NCI-H2196 (cell line): ENCODE measurements around the gene ABLIM2.
A peak's percentile ranks its signal among the peaks of the same experiment; 100 is the strongest.
"Not testable (repeated sequence)": the region's sequence is repeated elsewhere in the genome, so short reads cannot be mapped to it uniquely, and the experiment has no call there.

Source experiments
- DNase-seq: peaks from one replicate; lab custom pipeline; 2025; ENCODE audit not compliant: unreplicated experiment; lab: John Stamatoyannopoulos, UW

Gene ABLIM2

GRCh38 chr4:7947927-7948326, 210.7 kb downstream of the ABLIM2 start:
- no peak for DNase-seq

DNA sequence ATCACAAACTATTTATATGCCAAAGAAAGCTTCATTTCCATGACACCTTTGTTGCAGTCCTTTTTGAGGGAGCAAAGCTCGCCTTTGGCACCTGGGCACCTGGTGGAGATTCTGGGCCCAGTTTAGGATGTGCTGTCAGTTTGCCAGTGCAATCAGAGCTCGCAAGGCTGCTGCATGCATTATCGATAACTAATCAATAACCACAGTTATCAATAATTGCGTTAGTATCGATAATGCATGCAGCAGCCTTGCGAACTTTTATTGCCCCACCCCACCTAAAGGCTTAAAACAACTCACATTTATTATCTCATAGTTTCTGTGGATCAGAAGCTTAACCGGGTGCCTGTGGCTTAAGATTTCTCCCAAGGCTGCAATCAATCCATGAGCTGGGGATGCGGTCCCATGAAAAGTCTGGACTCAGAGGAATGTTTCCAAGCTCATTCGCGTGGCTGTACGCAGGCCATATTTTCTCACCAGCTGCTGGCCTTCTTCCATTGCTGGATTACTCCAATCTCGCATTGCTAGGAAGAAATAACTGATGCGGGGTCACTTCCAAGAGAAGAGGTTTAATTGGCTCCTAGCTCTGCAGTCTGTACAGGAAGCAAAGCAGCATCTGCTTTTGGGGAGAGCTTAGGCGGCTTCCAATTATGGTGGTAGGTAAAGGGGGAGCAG, 212.8 kb downstream of the ABLIM2 start:
- DNase-seq = no peak

DNA sequence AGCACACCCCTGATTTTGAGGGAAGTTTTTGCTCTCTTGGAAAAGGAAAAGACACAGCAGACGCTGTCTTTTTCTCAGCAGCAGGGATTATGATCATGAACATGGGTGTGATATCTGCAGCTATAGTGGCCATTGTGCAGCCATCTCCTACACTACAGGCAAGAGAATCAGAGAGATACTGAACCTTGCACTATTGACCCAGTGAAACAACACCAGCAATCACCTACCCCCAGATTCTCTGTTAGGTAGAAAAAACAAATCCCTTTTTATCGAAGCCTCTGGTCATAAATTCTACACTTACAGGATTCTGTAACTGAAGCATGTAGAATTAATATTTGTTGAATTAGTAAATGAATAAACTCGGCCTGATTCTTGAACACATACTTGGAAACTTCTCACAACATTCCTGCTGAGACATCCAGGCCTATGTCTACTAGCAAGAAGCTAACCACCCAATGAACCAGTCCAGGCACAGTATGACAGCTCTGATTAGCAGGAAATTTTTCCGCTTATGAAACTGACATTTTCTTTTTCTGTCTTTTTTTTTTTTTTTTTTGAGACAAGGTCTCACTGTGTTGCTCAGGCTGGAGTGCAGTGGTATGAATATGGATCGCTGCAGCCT, 213.9 kb downstream of the ABLIM2 start:
- no peak for DNase-seq

DNA sequence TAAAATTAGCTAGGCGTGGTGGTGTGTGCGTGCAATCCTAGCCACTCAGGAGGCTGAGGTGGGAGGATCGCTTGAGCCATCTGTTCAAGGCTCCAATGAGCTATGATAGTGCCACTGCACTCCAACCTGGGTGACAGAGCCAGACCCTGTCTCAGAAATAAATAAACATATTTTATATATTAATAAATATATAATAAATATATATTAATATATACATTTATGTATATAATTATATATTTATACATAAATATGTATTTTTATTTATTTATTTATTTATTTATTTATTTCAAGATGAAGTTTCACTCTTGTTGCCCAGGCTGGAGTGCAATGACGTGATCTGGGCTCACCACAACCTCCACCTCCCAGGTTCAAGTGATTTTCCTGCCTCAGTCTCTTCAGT, 214.9 kb downstream of the ABLIM2 start:
- DNase-seq = not testable (repeated sequence)

GRCh38 chr4:7943211-7943610, 215.4 kb downstream of the ABLIM2 start:
- no peak for DNase-seq

- DNase-seq = no peak
Observed at GRCh38 chr4:7941965-7942496, 216.6 kb downstream of the ABLIM2 start.

GRCh38 chr4:7941111-7941964, 217.3 kb downstream of the ABLIM2 start:
- no peak for DNase-seq

DNA sequence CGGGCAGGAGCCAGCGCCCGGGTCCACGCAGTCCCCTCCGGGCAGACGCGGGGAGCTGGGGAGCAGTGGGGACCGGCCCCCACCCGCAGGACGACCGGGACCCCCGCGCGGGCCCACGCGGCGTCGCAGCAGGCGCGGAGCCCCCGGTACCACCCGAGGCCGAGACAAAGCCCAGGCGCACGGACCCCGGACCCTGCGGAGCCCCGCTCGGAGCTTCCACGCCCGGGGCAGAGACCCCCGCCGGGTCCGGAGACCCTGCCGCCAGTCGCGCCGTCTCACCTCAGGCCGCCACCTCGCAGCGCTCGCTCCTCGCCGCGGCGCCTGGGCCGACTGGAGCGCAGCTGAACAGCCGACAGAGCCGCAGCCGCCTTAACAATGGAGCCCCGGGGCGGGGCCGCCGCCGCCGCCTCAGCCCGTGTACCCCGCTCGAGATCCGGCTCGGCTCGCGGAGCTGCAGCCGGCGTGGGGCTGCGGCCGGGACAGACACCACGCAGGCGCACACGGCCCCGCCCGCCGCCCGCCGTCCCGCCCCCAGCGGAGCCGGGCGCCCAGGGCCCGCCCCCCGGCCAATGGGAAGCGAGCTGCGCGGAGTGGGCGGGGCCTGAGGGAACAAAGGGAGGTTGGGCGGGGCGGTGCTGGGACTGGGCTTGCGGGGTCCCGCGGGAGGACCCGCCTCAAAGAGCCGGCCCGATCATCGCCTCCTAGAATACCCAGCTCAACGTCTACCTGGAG, 219.1 kb downstream of the ABLIM2 start, which contains the start of gene AFAP1:
TSS of gene AFAP1 (minus strand) at position 485 of the 732 bp plus-strand sequence. CDS start 67,783 bp downstream, outside the sequence.
- peak; percentile 87 for DNase-seq

GRCh38 chr4:7938609-7939376, 219.8 kb downstream of the ABLIM2 start:
- DNase-seq = no peak

DNA sequence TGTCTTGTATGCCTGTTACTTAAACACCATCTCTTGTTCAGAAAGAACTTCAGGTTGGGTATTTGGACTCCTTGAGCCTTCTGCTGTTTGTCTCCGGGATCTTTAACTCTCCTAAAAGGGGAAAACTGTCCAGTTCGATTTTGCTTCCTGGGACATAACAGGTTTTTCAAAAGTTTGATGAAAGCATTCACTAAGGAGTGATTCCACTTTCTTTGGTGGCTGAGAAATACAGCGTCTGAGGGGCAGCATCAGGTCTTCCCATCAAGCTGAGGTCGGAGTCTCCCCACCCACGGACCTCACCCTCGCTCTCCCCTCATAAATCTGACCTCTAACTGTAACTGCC, 220.4 kb downstream of the ABLIM2 start:
- DNase-seq = no peak

DNA sequence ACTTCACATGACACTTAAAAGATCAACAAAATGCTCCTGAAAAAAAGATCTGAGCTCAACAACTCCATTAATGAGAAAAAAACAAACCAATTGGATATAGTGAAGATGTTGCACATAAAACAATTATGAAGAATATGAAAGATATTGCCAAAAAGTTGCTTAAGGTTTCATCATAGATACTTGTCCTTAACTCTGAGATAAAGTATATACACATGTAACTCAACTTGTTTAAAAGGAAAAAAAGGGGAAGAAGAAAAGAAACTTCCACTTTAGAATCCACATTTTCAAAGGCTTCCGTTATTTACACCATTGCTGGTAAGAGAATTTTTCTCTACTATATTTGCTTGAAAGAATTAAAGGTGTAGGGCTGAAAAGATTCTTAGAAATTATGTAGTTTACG, 221.6 kb downstream of the ABLIM2 start:
- no peak for DNase-seq

- DNase-seq = no peak
Observed at GRCh38 chr4:7933651-7934510, 224.7 kb downstream of the ABLIM2 start.

GRCh38 chr4:7932287-7932686, 226.3 kb downstream of the ABLIM2 start:
- DNase-seq = no peak

- peak; percentile 30 for DNase-seq
Observed at GRCh38 chr4:7929118-7929951, 229.3 kb downstream of the ABLIM2 start.

- DNase-seq = no peak
Observed at GRCh38 chr4:7928711-7929110, 229.9 kb downstream of the ABLIM2 start.

DNA sequence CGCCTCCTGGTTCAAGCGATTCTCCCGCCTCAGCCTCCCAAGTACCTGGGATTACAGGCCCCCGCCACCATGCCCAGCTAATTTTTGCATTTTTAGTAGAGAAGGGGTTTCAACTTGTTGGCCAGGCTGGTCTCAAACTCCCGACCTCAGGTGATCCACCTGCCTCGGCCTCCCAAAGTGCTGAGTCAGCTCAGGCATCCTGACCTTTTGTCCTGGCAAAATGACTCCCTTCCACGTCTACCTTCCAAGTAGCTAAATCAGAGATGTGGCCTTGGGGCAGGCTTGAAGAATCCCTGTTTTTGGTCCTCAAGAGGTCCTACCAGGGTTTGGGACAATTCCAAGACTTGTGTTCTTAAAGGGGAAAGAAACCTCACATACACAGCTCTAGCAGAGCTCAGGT, 231.8 kb downstream of the ABLIM2 start:
- no peak for DNase-seq

DNA sequence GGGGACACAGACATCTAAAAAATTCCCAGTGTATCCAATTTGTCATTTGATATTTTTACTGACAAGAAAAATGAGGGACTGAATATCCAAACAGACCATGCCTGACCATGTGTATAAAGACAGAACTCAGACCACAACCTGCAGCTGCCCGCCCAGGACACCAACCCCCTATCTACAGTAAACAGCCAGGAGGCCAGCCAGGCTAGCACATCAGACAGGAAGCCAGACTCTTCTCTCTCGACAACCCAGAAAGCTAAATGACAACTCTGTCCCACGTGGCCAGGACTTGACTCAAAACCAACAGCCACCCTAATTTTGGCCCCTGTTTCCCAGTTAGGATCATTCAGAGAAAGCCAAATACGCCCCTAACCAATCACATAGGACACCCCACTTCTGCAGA, 234.0 kb downstream of the ABLIM2 start:
- no peak for DNase-seq

DNA sequence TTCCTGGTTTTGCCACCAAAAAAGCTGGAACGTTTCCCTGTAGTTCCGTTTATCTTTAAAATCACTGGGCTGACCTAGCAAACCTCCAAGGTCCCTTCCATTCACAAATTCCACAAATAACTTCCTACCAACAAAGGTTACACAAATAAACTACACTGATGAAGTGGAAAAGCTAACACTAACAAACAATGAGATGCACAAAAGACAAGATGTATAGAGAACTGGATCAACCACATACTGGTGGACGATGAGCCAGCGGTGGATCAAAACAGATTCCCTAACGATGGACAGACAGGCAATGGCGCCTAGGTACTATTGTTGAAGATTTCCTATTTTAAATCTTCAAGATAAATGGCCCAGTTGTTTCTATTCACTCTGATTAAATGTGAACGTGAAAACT, 234.4 kb downstream of the ABLIM2 start:
- DNase-seq = no peak
